Endothelial cell of umbilical vein (primary cell): ENCODE data around the gene CCL14. TPM values are rescaled to one million over a fixed set of nuclear protein-coding genes. Genes with fewer than 3 reads are reported as not detected.
"Not testable (repeated sequence)": the region's sequence is repeated elsewhere in the genome, so short reads cannot be mapped to it uniquely, and the experiment has no call there.

Experiments used
- BruUV-seq: library from RNA; stranded (reverse); fragments of 400-500 nt; replicated peaks from 2 replicates; lab custom pipeline; 2021; lab: Mats Ljungman, UMichigan
- CTCF ChIA-PET: fragments of 300-600, 350-600 bp; sonication (Branson Sonifier 250); formaldehyde crosslinking; loops from one replicate; lab custom pipeline; 2021; ENCODE audit warnings: antibody characterized with exemption, inconsistent platforms; lab: Charles Lee
- POLR2A ChIA-PET: fragments of 300-600, 350-600 bp; sonication (Branson Sonifier 250); formaldehyde crosslinking; loops from one replicate; lab custom pipeline; 2021; ENCODE audit warnings: antibody characterized with exemption, inconsistent platforms; lab: Charles Lee
- DNase-seq: peaks from one replicate; pipeline ENCODE4 v3.0.0-alpha.2; 2011; ENCODE audit warnings: low read depth, low spot score
- FAIRE-seq: peaks from 2 replicates; lab custom pipeline; 2011; peaks lifted over from hg19 to GRCh38; lab: Jason Lieb, UNC
- H2AFZ ChIP-seq: 2 replicates; pipeline ENCODE4 v1.6.0; 2012; ENCODE audit warnings: low read depth, low read length, control low read depth, inconsistent platforms
- H3K27ac ChIP-seq: 2 replicates; pipeline ENCODE4 v1.5.1; 2011; ENCODE audit warnings: low read depth, mild to moderate bottlenecking, control low read depth, low read length, moderate library complexity; ENCODE audit not compliant: insufficient read depth
- H3K27me3 ChIP-seq, 2 experiments: 2 replicates each; pipeline versions ENCODE4 v1.6.0 to v1.6.1; 2011; ENCODE audit warnings: low read length in 2 of 2, mixed read lengths in 1 of 2; ENCODE audit not compliant: control insufficient read depth in 2 of 2, insufficient read depth in 2 of 2
- H3K36me3 ChIP-seq, 2 experiments: 2 replicates in 1 of 2; 3 replicates in 1 of 2; pipeline ENCODE4 v1.5.1; 2011; ENCODE audit warnings: low read length in 2 of 2, mild to moderate bottlenecking in 1 of 2, moderate library complexity in 1 of 2; ENCODE audit not compliant: control insufficient read depth in 2 of 2, insufficient read depth in 2 of 2; ENCODE audit errors: extremely low read depth in 1 of 2
- H3K4me1 ChIP-seq: 3 replicates; pipeline ENCODE4 v1.5.1; 2011; ENCODE audit warnings: mild to moderate bottlenecking, low read length; ENCODE audit not compliant: control insufficient read depth, insufficient read depth; ENCODE audit errors: extremely low read depth
- H3K4me2 ChIP-seq: 2 replicates; pipeline ENCODE4 v1.6.1; 2011; ENCODE audit warnings: low read length, control low read depth, mixed read lengths; ENCODE audit not compliant: insufficient read depth
- H3K4me3 ChIP-seq, 3 experiments: fragments of 200-600 bp in 1 of 3; sonication (generic), shearing (Covaris generic) in 1 of 3; replicated peaks in 1 of 3; 2 replicates each; pipeline ENCODE4 v1.5.1; 2011 to 2016; ENCODE audit warnings: control low read depth in 3 of 3, low read length in 3 of 3, mild to moderate bottlenecking in 2 of 3, inconsistent platforms in 1 of 3, low read depth in 1 of 3, moderate library complexity in 1 of 3; ENCODE audit not compliant: insufficient read depth in 1 of 3
- H3K79me2 ChIP-seq: 2 replicates; pipeline ENCODE4 v1.6.0; 2012; ENCODE audit warnings: low read length, inconsistent platforms; ENCODE audit not compliant: control insufficient read depth, insufficient read depth
- H3K9ac ChIP-seq: replicated peaks from 2 replicates; pipeline ENCODE3; 2011; ENCODE audit warnings: low read length, control low read depth; ENCODE audit not compliant: insufficient read depth; ENCODE audit errors: extremely low read depth
- H3K9me1 ChIP-seq: replicated peaks from 3 replicates; pipeline ENCODE4 v1.6.0; 2011; ENCODE audit warnings: mild to moderate bottlenecking, low read length; ENCODE audit not compliant: control insufficient read depth, insufficient read depth; ENCODE audit errors: extremely low read depth
- H3K9me3 ChIP-seq: replicated peaks from 2 replicates; pipeline ENCODE4 v1.5.1; 2012; ENCODE audit warnings: low read length, inconsistent platforms; ENCODE audit not compliant: control insufficient read depth, insufficient read depth
- H4K20me1 ChIP-seq: replicated peaks from 2 replicates; pipeline ENCODE3; 2011; ENCODE audit warnings: mild to moderate bottlenecking, low read length; ENCODE audit not compliant: control insufficient read depth, insufficient read depth; ENCODE audit errors: extremely low read depth
- FOS ChIP-seq: IDR thresholded peaks from 2 replicates; pipeline ENCODE4 v1.6.1; 2011; ENCODE audit warnings: mild to moderate bottlenecking, low read length, moderate library complexity, borderline replicate concordance; ENCODE audit not compliant: insufficient read depth
- GATA2 ChIP-seq: IDR thresholded peaks from 2 replicates; pipeline ENCODE4 v1.7.0; 2011; ENCODE audit warnings: low read depth, mild to moderate bottlenecking, moderate library complexity, mixed read lengths, low read length; ENCODE audit not compliant: insufficient read length, insufficient read depth
- JUN ChIP-seq: IDR thresholded peaks from 2 replicates; pipeline ENCODE4 v1.6.1; 2011; ENCODE audit warnings: borderline replicate concordance, low read depth; ENCODE audit not compliant: insufficient read length, insufficient read depth
- dilution Hi-C: fragments of 300-500 bp; cut with MboI; formaldehyde crosslinking; loops from one replicate; pipeline ENCODE4 v1.15.0; 2019; ENCODE audit warnings: low sequenced_read_pairs; ENCODE audit not compliant: extremely low pct_ligation_motif_present
- intact Hi-C: fragments of 100-400 bp; cut with micrococcal nuclease; formaldehyde crosslinking; loops from one replicate; pipeline ENCODE4 v1.10.0; 2022
- polyA plus RNA-seq, 4 experiments: library from polyadenylated mRNA; depleted of rRNA in 3 of 4; stranded (reverse) in 3 of 4; unstranded in 1 of 4; fragments of >200 nt; gene quantifications; 2 replicates each; pipeline versions ENCODE4 v1.2.1 to v1.2.3, GENCODE V29; 2011 to 2012; ENCODE audit warnings: missing spikeins in 1 of 4
- total RNA-seq: library from RNA; stranded (reverse); gene quantifications from 2 replicates; pipeline ENCODE4 v1.2.3, GENCODE V29; 2021

The CCL14 gene
- total and polyA plus RNA-seq, 2 donors (not counting 3 experiments of a cell fraction or from before 2014, with no cell fraction given): 21.3 to 25.8 TPM

DNA sequence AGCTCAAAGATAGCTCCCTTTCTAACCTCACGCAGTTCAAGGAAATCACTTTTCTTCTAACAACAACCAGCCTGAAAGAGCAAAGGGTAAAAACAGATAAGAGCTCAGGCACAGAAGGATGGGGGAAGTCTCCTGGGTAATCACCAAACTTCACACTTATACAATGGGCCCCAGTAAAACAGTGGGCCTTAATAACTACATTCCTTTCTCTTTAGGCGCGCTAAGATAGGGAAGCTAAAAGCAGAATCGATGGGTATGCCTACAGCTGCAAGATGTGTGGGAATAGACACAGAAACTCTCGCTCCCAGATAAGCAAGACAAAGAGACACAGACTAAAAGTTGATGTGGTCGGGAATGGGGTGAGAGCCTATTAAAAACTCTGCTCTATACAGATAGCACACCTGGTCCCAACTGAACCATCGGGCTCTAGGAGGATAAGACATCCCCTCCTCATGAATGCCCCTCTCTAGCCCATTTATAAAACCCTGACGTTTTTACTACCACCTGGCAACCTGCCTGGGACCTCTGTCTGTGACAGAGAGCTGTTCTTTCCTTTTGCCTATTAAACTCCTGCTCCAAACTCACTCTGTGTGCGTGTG lies 43.8 kb downstream of the CCL14 start:
- Histone ChIP-seq H4K20me1 (no peaks in the 10 kb centered on the region), H3K36me3 (no peaks in the 10 kb centered on the region), H3K79me2 (no peaks in the 10 kb centered on the region), H3K9me3 (no peaks in the 10 kb centered on the region), H3K4me1 (no peaks in the 10 kb centered on the region), H3K27ac (no peak overlapping the region), H3K4me2 (no peak overlapping the region), H3K4me3 (no peak overlapping the region), H2AFZ (no peak overlapping the region), H3K9me1 (no peaks in the 10 kb centered on the region), H3K9ac (no peak overlapping the region), H3K27me3 (peaks cover 0 to 2% of the 10 kb centered on the region in 2 experiments)
- TF ChIP-seq GATA2: no peak
- no peak for TF ChIP-seq FOS
- no peak for TF ChIP-seq JUN
- FAIRE-seq: no peak
- no TSS peak for BruUV-seq
- dilution Hi-C loops (no loop called here), intact Hi-C loops (loop anchor here (10.0 kb wide), 1 partner anchor 98 kb away; no protein-coding TSS in a partner anchor)
- ChIA-PET CTCF (interaction anchor here (0.7 to 1.5 kb wide), 3 partner anchors 10 to 541 kb away, joined by 3 to 5 read pairs (median 3); partner anchors contain the start of gene RDM1), POLR2A (no interaction called here)
- no peak for DNase-seq

DNA sequence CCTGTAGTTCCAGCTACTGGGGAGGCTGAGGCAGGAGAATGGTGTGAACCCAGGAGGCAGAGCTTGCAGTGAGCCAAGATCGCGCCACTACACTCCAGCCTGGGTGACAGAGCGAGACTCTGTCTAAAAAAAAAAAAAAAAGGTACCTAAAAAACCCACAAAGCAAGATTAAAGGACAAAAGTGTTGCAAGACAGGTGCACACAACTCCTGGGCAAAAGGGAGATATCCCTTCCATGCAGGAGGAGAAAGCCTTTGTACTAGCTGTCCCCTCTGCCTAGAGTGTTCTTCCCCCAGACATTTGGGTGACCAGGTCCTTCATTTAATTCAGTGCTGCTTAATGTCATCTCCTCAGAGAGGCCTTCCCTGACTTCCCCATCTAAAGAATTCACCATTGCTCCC lies 48.0 kb downstream of the CCL14 start:
- H3K27ac ChIP-seq, dilution Hi-C loops, CTCF ChIA-PET, H3K9me3 ChIP-seq, H3K79me2 ChIP-seq, H3K36me3 ChIP-seq, FAIRE-seq, H3K4me2 ChIP-seq, H3K27me3 ChIP-seq, POLR2A ChIA-PET, H4K20me1 ChIP-seq, BruUV-seq, intact Hi-C loops, H3K9me1 ChIP-seq, DNase-seq, H2AFZ ChIP-seq, H3K4me1 ChIP-seq, H3K9ac ChIP-seq, H3K4me3 ChIP-seq: not testable (repeated sequence)
